ENCODE results near the gene ACY1.

GRCh38 chr3:51974277-51974962 is 8.9 kb upstream of the ACY1 start:
- TF ChIP-seq CTCF (IDR thresholded peaks at IDR 0.05), result peak in 1 of 6 experiments; percentile 21
- no peak for TF ChIP-seq POLR2A (IDR thresholded peaks at IDR 0.05)

Data from esophagus squamous epithelium (tissue), 4 donors.